Endothelial cell of hepatic sinusoid (primary cell): ENCODE measurements around the gene LAMA2.

Experiments
- in situ Hi-C: cut with HindIII; loops from 2 replicates; pipeline ENCODE4 v1.10.0; 2017; ENCODE audit warnings: low sequenced_read_pairs

Gene LAMA2, protein sequence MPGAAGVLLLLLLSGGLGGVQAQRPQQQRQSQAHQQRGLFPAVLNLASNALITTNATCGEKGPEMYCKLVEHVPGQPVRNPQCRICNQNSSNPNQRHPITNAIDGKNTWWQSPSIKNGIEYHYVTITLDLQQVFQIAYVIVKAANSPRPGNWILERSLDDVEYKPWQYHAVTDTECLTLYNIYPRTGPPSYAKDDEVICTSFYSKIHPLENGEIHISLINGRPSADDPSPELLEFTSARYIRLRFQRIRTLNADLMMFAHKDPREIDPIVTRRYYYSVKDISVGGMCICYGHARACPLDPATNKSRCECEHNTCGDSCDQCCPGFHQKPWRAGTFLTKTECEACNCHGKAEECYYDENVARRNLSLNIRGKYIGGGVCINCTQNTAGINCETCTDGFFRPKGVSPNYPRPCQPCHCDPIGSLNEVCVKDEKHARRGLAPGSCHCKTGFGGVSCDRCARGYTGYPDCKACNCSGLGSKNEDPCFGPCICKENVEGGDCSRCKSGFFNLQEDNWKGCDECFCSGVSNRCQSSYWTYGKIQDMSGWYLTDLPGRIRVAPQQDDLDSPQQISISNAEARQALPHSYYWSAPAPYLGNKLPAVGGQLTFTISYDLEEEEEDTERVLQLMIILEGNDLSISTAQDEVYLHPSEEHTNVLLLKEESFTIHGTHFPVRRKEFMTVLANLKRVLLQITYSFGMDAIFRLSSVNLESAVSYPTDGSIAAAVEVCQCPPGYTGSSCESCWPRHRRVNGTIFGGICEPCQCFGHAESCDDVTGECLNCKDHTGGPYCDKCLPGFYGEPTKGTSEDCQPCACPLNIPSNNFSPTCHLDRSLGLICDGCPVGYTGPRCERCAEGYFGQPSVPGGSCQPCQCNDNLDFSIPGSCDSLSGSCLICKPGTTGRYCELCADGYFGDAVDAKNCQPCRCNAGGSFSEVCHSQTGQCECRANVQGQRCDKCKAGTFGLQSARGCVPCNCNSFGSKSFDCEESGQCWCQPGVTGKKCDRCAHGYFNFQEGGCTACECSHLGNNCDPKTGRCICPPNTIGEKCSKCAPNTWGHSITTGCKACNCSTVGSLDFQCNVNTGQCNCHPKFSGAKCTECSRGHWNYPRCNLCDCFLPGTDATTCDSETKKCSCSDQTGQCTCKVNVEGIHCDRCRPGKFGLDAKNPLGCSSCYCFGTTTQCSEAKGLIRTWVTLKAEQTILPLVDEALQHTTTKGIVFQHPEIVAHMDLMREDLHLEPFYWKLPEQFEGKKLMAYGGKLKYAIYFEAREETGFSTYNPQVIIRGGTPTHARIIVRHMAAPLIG (N-terminal part only)

DNA sequence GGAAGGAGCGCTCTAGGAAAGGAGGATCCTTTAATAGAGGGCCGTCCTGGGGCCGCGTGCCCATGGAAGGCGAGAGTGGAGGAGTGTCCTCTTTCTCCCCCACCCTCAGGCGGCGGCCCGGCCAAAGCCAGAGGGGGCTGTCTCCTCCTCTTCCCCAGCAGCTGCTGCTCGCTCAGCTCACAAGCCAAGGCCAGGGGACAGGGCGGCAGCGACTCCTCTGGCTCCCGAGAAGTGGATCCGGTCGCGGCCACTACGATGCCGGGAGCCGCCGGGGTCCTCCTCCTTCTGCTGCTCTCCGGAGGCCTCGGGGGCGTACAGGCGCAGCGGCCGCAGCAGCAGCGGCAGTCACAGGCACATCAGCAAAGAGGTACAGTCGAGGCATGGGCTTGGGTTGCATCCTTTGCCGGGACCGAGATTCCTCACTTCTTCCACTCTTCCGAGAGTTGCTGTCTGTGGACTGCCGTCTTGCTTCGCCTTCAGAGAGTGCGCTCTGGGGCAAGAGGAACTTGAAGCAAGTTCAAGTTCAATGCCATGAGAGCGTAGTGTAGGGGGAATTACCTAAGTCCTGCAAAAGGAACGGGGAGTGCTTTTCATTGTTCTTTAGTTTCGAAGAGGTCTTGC is at the start of gene LAMA2:
TSS of gene LAMA2 (plus strand) at position 148 of the 621 bp plus-strand sequence. CDS start at position 256, 108 bp downstream.
- in situ Hi-C loops = no loop called here

- in situ Hi-C loops = no loop called here
These were observed 46.2 kb upstream of the LAMA2 start for GRCh38 chr6:128836761-128837160.

DNA sequence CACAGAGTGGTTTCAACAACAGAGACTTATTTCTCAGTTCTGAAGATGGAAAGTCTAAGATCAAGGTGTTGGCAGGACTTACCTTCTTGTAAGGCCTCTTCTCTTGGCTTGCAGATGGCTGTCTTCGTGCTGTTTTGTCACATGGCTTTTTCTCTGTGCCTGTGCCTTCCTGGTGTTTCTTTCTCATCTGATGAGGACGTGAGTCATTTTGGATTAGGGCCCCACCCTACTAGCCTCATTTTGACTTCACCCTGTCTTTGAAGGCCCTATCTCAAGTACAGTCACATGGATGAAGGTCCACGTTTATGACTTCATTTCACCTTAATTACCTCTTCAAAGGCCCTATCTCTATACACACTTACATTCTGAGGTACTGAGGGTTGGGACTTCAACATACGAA is 41.4 kb upstream of the LAMA2 start:
- in situ Hi-C loops = no loop called here

GRCh38 chr6:128844598-128844997 is 38.3 kb upstream of the LAMA2 start:
- in situ Hi-C loops = no loop called here

DNA sequence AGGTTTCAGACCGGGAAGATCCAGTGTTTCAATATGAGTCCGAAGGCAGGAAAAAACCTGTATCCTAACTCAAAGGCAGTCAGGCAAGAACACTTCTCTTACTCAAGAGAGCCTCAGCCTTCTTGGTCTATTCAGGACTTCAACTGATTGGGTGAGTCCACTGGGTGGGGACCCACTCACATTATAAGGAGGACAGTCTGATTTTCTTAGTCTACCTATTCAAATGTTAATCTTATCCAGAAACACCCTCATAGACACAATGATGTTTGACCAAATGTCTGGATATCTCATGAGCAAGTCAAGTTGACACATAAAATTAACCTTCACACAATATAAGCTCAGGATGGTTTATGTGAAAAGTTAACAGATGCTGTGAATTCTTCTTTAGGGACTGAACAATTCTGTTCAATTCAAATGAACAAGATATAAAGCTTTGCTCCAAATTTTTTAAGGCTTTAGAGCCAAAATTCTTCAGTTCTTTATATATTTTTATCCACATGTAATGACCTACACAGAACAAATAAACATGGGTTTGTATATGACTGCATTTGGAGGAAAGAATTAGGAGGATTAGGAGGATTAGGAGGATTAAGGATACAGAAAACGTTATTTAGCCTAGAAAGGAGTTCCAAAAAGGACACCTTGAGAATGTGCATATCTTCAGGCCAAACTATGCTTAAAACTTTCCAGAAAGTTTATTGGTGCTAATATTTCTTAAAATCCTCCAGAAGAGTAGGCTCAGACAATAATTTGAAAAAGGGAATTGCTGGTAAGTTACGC is 35.3 kb upstream of the LAMA2 start:
- in situ Hi-C loops = no loop called here

- in situ Hi-C loops = no loop called here
These were observed 34.6 kb upstream of the LAMA2 start for GRCh38 chr6:128848212-128848935.

GRCh38 chr6:128855581-128856085 is 27.3 kb upstream of the LAMA2 start:
- in situ Hi-C loops = no loop called here

GRCh38 chr6:128857806-128858205 is 25.1 kb upstream of the LAMA2 start:
- in situ Hi-C loops = no loop called here

DNA sequence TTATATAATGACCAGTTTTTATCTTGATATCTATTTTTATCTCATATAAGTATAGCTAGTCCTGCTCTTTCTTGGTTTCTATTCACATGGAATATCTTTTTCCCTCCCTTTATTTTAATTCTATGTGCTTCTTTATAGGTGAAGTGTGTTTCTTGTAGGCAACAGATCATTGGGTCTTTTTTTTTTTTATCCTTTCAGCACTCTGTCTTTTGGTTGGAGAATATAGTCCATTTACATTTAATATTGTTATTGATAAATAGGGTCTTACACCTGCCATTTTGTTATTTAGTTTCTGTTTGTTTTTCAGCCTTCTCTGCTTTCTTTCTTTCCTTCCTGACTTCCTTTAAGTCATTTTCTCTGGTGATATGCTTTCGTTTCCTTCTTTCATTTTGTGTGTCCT is 22.2 kb upstream of the LAMA2 start:
- in situ Hi-C loops = no loop called here

GRCh38 chr6:128863983-128864382 is 19.0 kb upstream of the LAMA2 start:
- in situ Hi-C loops = no loop called here

GRCh38 chr6:128870746-128871145 is 12.2 kb upstream of the LAMA2 start:
- in situ Hi-C loops = no loop called here

DNA sequence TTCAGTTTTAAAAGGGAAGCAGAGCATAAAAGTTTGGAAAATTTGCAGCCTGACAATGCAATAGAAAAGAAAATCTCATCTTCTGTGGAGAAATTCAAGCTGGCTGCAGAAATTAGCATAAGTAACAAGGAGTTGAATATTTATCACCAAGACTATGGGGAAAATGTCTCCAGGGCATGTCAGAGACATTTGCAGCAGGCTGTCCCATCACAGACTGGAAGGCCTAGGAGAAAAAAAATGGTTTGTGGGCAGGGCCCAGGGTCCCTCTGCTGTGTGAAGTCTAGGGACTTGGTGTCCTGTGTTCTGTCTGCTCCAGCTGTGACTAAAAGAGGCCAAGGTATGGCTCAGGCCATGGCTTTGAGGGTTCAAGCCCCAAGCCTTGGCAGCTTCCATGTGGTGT is 8.1 kb upstream of the LAMA2 start:
- in situ Hi-C loops = no loop called here

DNA sequence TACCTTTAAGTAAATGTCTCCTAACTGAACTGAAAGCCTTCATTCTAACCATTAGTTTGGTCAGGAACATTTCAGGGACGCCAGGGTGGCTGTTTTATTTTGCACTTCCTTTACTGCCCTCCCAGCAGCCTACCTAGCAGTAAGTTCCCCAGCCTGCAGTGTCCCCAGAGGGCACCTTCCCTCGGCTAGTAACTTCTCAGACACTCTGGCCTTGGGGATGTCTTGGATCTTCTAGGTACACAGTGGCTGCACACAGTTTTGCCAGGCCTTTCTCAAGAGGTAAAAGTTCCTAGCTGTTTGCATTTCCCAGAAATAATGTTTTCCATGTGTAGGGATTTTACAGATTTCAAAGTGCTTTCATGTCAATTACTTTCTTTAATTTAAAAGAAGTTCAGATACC is 378 bp upstream of the LAMA2 start:
- in situ Hi-C loops = no loop called here

DNA sequence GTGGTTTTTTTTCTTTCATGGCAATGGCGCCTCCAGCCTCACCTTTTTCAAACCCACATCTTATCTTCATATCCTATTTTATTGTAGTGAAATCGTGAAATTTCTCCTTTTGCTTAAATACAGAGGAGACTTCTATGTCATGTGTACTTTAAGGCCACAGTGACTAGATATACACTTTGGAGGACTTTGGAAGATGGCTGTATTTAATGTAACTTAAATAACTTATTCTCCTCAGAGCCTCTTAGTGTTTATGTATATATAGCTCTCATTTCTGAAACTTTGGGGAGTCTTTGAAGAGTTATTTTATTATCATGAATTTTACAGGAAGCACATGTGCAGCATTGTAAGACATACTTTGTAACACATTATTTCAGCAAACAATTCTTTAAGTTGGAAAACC is 968 bp downstream of the LAMA2 start:
- in situ Hi-C loops = no loop called here

DNA sequence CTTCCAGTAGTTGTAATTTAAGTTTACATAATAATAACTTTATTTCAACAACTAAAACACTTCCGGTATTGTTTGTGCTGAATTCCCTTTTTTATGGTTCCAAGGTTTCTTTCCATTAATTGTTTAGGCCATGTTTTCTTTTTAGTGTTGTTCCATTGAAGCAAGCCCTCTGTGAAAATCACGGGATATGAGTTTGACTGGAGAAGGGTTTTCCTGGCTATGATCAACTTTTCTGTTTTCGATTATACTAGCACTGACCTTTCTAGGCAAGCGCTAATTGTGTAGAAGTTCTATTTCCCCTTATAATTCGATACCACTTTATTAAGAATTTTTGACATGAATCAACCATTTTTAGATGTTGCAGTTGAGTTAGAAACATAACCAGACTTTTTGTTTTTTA is 2.4 kb downstream of the LAMA2 start:
- in situ Hi-C loops = no loop called here

GRCh38 chr6:128886706-128887105 is 3.8 kb downstream of the LAMA2 start:
- in situ Hi-C loops = no loop called here

DNA sequence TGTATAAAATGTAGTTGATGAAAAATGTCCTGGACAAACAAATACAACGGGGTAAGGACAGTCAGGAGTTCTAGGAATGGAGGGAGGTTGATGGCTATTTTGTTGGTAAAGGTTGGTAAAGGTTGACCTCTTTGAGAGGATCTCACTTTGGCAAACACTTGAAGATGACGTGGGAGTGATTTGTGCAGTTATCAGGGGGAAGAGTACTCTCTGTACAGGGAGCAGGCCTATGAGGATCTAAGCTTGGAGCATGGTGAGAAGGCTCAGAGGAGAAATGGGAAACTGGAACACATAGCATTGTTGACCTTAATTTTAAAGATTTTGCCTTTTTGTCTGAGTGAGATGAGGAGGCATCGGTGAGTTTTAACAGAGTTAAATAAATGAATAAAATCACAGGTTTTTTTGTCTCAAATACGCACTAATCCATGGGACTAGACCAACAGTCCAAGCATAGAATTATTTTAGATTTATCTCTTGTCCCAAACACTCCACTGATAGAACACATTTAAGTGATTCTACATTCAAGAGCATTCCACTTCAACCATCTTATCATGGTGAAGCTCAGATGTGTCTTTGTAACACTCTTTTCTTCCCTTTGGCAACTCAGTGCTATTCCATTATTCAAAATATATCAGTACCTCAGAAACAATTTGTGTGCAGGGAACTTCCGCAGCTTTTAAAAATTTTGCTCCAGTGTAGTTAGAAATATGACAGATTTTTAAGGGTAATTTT is 5.7 kb downstream of the LAMA2 start:
- in situ Hi-C loops = no loop called here

DNA sequence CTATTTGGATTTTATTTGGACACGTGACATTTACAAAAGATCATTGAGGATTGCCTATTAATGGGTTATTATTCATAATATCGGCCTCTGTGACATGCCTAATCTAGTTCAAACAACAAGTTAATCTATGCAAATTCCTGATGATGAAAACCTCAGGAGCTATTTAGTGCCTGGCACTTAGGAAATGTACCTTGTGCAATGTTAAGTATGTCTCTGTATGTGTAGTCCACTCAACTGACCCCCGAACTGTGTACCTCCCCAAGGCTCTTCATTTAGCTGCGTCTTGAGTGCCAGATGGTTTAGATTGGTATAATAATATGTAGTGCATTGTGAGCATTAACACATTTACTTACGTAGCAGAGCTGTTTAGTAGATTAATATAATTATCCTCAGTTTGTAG is 6.9 kb downstream of the LAMA2 start:
- in situ Hi-C loops = no loop called here
